ENCODE data around the gene ZNF169.
"Not testable (repeated sequence)": the region's sequence is repeated elsewhere in the genome, so short reads cannot be mapped to it uniquely, and the experiment has no call there.

GRCh38 chr9:94277029-94277428, 17.9 kb downstream of the ZNF169 start:
- not testable (repeated sequence) for TF ChIP-seq PATZ1 (CRISPR knock-in tag; IDR thresholded peaks at IDR 0.05; ENCODE audit: borderline replicate concordance); PPARA (CRISPR knock-in tag; IDR thresholded peaks at IDR 0.05; ENCODE audit: borderline replicate concordance); ESRRG (CRISPR knock-in tag; IDR thresholded peaks at IDR 0.05)
